GM21423 (cell line): ENCODE measurements around the gene CLMP.

Source experiments
- ATAC-seq: cut with Tn5 transposase; IDR thresholded peaks from one replicate; pipeline ENCODE4 v1.9.1; 2021; ENCODE audit warnings: mild to moderate bottlenecking, moderate library complexity; ENCODE audit not compliant: unreplicated experiment

CLMP gene

GRCh38 chr11:123086305-123086704 is 108.7 kb downstream of the CLMP start:
- no peak for ATAC-seq

GRCh38 chr11:123085497-123085896 is 109.6 kb downstream of the CLMP start:
- no peak for ATAC-seq

- ATAC-seq, result no peak
These were observed 110.6 kb downstream of the CLMP start for GRCh38 chr11:123084454-123084853.

- no peak for ATAC-seq
These were observed 111.4 kb downstream of the CLMP start for GRCh38 chr11:123083623-123084029.

GRCh38 chr11:123082977-123083376 is 112.1 kb downstream of the CLMP start:
- ATAC-seq, result no peak

GRCh38 chr11:123080015-123080414 is 115.0 kb downstream of the CLMP start:
- ATAC-seq, result no peak

GRCh38 chr11:123076484-123076883 is 118.6 kb downstream of the CLMP start:
- no peak for ATAC-seq

- ATAC-seq, result no peak
These were observed 121.5 kb downstream of the CLMP start for GRCh38 chr11:123073343-123074057.

- ATAC-seq, result no peak
These were observed 122.3 kb downstream of the CLMP start for GRCh38 chr11:123072762-123073161.

GRCh38 chr11:123072332-123072761 is 122.7 kb downstream of the CLMP start:
- ATAC-seq, result no peak

GRCh38 chr11:123069908-123070821 is 124.9 kb downstream of the CLMP start:
- peak; percentile 51 for ATAC-seq

GRCh38 chr11:123065621-123066020 is 129.4 kb downstream of the CLMP start:
- ATAC-seq, result no peak

- ATAC-seq, result no peak
These were observed 131.0 kb downstream of the CLMP start for GRCh38 chr11:123063826-123064657.

GRCh38 chr11:123062892-123063825 is 131.9 kb downstream of the CLMP start:
- peak; percentile 1 for ATAC-seq

- peak; percentile 87 for ATAC-seq
These were observed 132.7 kb downstream of the CLMP start for GRCh38 chr11:123062158-123062891.

GRCh38 chr11:123061403-123062157 is 133.5 kb downstream of the CLMP start, which contains the start of gene HSPA8:
TSS of gene HSPA8 (minus strand) at chr11:123062136. CDS start at chr11:123061324, 812 bp downstream.
- peak; percentile 12 for ATAC-seq

- ATAC-seq, result no peak
These were observed 134.6 kb downstream of the CLMP start for GRCh38 chr11:123060277-123061000.
